GM13976 (cell line): ENCODE measurements around the gene LIMS1.

Experiments
- DNase-seq: peaks from one replicate; pipeline ENCODE4 v3.0.0; 2012; ENCODE audit warnings: low spot score
- CTCF ChIP-seq: IDR thresholded peaks from 2 replicates; pipeline ENCODE4 v1.5.1; 2012; ENCODE audit warnings: borderline replicate concordance, mild to moderate bottlenecking; ENCODE audit not compliant: insufficient read depth; ENCODE audit errors: extremely low read depth, missing control alignments, control extremely low read depth
- in situ Hi-C: fragments of 300-500 bp; cut with MboI; formaldehyde crosslinking; loops from one replicate; pipeline ENCODE4 v1.12.0; 2022; ENCODE audit warnings: low sequenced_read_pairs, mixed read lengths, inconsistent platforms; ENCODE audit not compliant: unreplicated experiment

Gene LIMS1

GRCh38 chr2:108614043-108614545 is 79.8 kb downstream of the LIMS1 start:
- no peak for DNase-seq
- in situ Hi-C loops = no loop called here
- TF ChIP-seq CTCF = no peak

DNA sequence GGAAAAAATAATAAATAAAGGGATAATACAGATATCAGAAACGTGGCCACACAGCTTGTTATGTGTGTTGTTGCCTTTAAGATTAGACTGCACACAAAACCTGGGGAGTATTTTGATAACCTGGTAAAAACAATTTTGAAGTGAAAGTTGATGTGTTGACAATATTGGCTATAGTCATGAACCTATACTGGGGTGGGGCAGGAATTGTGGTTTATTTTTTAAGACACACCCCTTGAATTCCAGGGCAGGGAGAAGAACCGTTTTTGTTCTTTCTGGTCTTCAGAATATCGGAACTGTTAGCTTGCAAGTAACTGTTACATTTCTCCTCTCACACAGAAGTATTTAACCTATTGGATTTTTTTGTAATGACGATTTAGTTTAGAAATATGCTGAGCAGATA is 80.4 kb downstream of the LIMS1 start:
- no peak for DNase-seq
- no peak for TF ChIP-seq CTCF
- in situ Hi-C loops = no loop called here

- no peak for TF ChIP-seq CTCF
- DNase-seq = no peak
- in situ Hi-C loops = no loop called here
Measured at GRCh38 chr2:108615480-108616090, 81.3 kb downstream of the LIMS1 start.

DNA sequence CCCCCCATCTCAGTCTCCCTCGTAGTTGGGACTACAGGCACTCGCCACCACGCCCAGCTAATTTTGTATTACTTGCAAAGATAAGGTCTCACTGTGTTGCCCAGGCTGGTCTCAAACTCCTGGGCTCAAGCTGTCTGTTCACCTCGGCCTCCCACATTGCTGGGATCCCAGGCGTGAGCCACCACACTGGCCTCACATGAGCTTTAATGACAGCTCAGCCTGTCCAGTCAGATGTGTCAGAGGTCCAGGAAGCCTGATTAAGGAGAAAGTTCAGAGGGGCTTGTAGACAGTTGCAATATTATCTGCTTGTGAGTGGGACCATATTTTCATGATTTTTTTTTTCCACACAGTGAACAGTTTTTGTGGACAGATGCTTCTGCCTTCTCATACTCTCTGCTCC is 82.0 kb downstream of the LIMS1 start:
- no peak for TF ChIP-seq CTCF
- in situ Hi-C loops = no loop called here
- no peak for DNase-seq

DNA sequence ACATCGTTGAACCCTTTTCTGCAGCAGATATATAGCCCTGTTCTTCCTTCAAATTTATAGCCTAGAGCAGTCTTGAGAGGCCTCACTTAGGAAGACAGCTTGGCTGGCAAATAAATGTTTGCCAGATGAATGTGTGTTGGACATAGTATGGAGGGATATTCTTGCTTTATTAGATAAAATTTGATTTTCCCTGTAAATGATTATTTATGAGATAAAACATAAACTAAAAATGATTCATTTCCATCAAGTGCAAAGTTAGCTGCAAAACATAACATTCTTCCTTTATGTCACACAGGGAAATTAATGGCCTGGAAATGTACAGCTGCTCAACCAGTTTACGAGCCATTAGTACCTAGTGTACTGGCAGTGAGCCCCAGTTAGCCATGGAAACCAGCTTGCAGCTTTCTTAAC is 82.5 kb downstream of the LIMS1 start:
- TF ChIP-seq CTCF = no peak
- DNase-seq = no peak
- in situ Hi-C loops = no loop called here

DNA sequence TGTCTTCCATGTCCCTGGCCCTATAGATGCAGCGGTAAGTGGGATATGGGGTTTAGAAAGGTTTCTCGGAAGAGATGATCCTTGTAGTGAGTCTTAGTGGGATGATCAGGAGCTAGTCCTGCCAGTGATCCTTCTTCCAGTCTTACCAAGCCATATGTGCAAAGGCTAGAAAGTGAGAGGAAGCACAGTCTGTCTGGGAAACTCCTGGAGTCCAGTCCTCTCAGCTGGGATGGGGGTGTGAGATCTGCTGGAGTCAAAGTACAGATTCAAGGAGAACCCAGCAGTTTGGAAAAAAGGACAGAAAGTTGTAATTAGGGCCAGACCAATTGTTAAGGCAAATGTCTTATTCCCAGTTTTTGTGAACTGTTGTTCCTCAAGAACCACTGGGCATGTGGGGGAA is 83.3 kb downstream of the LIMS1 start:
- TF ChIP-seq CTCF = no peak
- no peak for DNase-seq
- in situ Hi-C loops = no loop called here
